ENCODE measurements around the gene UBE2L5.
A peak's percentile ranks its signal among the peaks of the same experiment; 100 is the strongest.
"Not testable (repeated sequence)": the region's sequence is repeated elsewhere in the genome, so short reads cannot be mapped to it uniquely, and the experiment has no call there.

Gene UBE2L5

DNA sequence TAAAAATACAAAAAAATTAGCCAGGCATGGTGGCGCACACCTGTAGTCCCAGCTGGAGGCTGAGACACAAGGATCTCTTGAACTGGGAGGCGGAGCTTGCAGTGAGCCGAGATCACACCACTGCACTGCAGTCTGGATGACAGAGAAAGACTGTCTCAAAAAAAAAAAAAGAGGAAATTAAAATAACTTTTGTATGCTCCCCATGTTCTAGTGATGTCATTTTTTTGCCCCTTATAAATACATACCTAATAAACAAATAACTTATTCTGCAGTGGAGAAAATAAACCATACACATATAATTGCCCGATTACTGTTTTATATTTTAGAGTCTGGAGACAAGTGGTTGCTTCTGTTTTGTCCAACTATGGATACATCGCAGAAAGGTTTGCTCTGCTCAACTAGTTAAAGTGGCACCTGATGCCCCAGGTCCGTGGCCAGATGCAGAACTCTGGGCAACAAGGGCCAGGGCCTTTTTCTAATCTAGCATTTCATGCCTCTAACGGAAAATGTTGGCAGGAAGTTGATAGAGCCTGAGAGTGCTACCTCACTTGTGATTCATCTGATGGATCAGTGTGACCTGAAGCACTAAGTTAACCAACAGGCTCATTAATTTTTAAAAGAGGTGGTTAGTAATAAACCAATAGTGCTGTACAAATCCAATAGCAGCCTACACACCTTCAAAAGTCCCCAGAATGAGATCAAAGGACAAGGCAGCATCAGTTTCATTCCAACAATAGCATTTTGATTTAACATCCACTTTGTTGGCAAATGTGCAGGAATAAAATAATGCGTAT lies 18.8 kb downstream of the UBE2L5 start:
- DNase-seq: no peak

DNA sequence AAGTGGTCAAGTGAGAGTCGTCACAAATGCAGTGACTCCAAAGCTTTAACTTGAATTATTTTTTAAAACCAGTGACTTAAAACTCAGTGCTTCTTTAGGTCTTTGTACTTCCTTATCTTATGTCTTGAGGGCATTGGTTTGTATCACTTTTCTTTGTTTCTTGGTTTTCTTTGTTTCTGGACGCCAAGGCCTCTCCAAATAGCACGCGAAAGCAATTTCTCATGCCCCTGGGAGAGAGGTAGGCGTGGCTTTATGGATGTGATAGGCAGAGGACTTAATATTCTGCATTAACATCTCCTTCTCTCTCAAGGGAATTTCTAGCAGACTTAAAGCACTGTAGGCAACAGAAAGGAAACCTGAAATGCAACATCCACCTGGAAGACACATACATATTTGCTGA lies 20.6 kb downstream of the UBE2L5 start:
- DNase-seq: no peak

DNA sequence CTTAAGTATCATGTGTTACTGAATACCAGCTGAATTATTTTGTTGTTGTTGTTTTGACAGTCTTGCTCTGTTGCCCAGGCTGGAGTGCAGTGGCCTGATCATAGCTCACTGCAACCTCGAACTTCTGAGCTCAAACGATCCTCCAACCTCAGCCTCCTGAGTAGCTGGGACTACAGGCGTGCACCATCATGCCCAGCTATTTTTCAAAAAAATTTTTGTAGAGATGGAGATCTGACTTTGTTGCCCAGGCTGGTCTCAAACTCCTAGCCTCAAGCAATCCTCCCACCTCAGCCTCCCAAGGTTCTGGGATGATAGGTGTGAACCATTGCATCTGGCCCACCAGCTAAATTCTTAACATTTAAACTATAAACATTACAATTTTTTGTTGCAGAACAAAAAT lies 21.2 kb downstream of the UBE2L5 start:
- DNase-seq: not testable (repeated sequence)

DNA sequence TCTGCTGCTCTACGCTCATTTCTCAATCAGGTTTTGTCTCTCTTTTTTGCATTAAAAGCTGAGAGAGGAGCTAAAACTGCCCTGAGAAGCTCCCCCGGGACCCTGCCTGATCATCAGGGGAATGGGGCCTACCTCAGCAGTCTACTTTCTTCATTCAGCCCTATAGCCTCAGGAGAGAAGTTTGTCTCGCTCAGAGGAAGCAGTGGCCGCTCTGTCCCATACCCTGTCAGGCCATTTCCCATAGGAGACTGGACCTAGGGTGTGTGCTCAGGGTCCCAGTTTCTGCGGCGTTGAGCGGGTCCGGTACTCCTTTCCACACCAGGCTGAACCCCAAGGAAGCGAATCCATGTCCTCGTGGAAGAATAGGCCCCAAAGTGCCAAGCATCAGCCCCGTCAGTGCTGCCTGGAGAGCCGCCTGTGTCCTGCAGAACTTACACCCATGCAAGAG lies 21.7 kb downstream of the UBE2L5 start:
- no peak for DNase-seq

DNA sequence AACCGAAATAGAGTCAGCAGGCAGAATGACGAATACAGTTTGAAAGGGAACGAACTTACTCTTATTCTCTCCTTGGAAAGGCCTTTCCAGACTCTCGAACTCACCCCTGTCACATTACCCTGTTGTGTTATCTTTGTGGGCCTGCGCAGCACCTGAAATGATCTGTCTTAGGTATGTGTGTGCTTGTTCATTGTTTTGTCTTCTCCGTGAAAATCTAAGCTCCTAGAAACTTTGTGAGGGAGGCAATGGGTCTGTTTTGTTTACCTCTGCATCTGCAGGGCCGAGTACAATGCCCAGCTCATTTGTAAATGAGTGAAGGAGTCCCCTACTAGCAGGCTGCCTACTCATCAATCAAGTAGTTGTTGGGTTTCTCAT lies 23.8 kb downstream of the UBE2L5 start:
- DNase-seq: no peak

DNA sequence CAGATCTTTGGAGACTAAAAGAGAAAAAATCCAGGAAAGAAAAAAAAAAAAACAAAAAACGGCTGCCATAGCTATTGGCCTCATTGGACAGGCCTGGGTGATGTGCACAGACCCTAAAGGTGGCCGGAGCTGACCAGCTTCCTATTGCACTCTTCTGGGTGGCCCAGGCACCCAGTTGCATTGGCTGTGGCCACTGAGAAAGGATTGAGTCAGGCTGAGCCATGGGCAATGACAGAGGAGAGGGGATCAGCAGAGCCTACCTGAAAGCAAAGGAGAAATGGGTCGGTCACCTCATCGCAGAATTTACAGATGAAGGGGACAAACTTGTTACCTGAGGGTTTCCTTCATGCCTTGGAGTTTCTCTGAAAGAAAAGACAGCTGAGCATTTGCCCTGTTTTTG lies 26.1 kb downstream of the UBE2L5 start:
- DNase-seq: no peak

DNA sequence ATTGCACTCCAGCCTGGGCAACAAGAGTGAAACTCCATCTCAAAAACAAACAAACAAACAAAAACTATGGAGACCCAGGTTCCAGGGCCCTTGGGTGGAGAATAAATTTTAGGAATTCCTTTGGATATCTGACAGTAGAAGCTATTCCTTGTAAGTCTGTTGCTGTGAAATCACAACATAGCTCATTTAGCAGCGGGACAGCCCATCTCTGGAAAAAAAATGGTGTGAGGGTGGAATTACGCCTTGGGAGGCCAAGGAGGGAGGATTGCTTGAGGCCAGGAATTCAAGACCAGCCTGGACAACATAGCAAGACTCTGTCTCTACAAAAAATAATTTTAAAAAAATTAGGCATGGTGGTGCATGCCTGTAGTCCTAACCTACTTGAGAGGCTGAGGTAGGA lies 27.8 kb downstream of the UBE2L5 start:
- no peak for DNase-seq

DNA sequence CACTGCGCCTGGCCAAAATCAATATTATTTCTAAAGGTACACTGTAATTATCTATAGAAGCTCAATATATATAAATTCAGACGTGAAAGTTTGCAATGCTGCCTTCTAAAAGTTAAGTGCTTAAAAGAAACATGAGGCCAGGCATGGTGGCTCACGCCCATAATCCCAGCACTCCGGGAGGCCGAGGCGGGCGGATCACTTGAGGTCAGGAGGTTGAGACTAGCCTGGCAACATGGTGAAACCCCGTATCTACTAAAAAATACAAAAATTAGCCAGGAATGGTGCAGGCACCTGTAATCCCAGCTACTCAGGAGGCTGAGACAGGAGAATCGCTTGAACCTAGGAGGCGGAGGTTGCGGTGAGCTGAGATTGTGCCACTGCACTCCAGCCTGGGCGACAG lies 29.2 kb downstream of the UBE2L5 start:
- DNase-seq: not testable (repeated sequence)

DNA sequence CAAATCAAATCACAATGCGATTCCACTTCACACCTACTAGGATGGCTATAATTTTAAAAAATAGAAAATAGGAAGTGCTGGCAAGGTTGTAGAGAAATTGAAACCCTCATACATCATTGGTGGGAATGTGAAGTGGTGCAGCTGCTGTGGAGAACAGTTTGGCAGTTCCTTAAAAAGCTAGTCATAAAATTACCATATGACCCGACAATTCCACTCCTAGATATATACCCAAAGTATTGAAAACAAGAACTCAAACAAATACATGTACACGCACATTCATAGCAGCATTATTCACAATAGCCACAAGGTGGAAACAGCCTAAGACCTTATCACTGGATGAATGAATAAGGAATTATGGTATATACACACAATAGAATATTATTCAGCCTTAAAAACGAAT lies 31.4 kb downstream of the UBE2L5 start:
- DNase-seq: no peak

DNA sequence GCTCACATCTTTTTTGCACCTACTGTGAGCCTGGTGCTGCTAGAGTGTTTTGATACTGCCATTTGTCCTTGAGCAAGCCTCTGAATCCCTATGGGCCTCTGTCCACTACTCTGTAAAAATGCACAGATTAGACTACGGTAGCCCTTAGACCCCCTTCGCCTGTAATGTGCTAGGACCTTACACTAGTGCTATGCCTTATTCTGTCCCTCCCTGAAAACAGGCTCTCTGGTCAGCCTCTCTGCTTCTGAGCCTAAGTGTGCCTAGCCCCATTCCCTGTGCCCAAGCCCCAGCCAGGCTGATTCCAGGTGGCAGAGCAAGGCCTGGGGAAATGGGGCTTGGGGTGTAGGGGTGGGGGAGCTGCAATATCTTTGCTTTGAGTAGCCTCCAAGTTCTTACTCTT lies 32.7 kb downstream of the UBE2L5 start:
- DNase-seq: no peak

DNA sequence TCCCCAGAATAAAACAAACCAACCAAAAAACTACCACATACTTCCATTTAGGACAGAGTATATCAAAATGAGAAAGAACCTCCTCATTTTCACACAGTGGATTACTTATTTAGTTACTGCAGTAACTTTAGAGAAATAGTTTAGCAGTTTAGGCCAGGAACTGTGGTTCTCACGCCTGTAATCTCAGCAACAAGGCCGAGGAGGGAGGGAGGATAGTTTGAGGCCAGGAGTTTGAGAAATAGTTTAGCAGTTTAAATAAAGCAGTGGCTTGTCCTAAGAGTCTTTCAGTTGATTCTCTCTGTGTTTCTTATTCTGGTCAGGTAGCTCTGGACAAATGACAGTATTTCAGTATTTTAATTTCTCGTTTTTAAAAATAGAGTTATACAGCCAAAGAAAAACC lies 34.0 kb downstream of the UBE2L5 start:
- no peak for DNase-seq

DNA sequence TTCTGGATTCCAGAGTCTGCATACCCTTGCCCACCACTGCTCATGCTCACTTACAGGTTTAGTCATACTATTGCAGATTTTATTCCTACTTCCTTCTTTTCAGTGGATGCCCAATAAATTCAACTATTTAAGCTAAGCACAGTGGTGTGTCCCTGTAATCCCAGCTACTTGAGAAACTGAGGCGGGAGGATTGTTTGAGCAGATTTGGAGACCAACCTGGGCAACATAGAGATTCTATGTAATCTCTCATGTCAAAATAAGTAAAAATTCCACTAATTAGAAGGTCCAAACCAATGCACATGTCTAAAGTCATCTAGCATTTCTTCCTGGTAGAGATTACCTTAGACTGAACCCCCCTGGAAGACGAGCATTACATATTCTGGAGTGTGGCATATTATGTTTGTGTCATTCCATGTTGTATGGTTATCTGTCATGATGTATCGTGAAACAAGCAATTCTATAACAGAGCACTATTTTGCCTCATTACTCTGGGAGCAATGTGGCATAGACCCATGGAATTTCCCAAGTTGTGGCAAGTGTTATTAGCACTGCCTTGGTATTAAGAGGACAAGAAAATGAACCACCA lies 35.1 kb downstream of the UBE2L5 start:
- no peak for DNase-seq

DNA sequence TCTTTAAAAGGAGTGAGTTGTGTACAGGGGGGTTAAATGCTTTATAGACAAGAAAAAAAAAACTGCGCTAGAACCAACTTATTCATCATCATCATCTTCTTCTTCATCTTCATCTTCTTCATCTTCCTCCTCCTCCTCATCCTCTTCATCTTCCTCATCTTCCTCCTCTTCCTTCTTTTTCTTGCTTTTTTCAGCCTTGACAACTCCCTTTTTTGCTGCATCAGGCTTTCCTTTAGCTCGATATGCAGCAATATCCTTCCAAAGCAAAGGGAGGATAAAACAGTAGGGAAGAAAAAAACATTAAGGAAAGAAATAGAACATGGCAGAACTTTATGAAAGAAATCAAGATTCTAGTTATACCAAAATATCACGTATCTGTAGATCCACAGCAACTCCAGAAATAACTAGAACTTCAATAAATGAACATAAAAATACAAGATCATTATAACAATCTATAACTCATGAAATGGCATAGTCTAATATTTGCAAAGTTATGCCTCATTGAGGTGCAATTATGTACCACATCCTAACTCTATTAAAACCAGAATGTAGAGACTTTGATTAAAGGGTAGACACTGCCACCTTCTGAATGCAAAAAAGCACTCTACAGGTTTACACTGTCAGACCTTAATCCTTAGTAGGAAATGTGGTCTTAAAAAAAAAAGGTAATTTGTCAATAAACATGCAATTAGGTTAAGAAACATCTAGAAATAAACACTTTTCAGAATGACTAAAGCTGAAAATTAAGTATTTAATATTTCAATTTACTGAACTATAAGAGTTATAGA lies 39.2 kb downstream of the UBE2L5 start:
- DNase-seq: not testable (repeated sequence)

DNA sequence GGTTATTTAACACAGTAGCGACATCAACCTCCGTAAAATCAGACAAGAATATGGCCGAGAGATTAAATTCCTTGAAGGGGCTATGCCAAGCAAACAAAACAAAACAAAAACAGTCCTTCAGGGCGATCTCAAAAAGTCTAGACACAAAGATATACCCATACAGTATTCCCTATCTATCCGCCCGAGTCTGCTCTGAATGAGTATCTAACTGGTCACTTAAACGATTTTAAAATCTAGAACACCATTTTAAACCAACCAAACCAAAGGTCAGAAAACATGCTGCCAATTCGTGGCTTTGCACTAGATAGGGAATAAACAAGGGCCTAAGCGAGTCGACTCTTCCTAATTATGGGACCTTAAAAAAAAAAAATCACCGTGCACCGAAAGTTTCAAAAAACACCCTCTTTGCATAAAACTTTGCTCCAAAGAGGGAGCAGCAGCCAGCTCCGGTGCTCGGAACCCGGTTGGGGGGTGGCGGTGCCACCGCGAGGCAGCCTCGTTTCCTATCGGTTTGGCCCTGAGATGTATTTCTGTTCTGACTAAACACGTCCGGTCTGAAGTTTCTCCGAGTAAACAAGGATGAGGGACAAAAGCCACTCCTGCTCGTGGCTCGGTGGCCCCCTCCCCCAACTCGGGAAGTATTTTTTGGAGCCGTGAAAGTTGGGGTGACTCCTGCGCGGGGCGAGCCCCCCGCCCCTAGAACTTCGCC lies 41.6 kb downstream of the UBE2L5 start:
- no peak for DNase-seq

DNA sequence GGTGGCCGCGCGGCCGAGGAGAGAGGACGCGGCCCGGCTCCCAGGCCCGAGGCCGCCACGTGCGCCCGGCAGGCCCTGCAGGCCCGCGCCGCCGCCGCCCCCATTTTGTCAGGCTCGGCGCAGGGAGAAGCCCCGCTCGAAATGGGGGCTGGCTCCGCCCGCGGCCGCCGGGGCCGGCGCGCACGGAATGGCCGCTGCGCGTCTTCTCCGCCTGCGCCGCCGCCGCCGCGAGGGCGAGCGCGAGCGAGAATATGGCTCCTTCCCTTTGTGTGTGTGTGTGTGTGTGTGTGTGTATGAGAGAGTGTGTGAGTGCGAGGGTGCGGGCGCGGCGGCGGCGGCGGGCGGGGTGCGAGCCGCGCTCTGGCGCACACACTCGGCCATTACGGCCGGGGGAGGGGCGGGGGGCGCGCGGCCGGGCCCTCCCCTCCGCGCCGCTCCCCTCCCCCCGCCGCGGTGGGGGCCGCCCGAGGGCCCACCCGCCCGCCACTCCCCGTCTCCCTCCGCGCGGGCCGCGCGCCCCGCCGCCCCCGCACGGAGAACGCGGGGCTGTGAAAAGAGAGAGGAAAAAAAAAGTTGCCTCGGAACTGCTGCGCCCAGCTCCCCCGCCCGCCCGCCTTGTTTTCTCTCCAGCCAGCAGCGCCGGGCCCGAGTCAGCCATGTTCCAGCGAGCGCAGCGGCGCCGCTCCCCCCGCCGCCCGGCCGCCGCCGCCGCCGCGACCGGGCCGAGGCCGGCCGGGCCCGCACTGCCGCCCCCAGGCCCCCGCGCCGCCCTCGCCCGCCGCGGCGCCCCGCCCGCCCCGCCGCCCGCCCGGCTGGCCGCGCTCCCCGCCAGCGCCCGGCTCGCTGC lies 42.4 kb downstream of the UBE2L5 start:
- peak; percentile 44 for DNase-seq

DNA sequence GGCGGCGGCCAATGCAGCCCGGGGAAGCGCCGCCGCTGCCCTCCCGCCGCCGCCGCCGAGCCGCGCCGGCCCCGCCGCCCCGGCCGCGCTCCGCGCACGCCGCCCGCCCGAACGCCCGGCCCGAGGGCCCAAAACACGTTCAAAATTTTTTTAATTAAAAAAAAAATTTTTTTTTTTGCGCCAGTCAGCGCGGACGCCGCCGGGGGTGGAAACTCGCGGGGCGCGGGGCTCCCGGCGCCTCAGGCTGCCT lies 43.0 kb downstream of the UBE2L5 start:
- DNase-seq: no peak

DNA sequence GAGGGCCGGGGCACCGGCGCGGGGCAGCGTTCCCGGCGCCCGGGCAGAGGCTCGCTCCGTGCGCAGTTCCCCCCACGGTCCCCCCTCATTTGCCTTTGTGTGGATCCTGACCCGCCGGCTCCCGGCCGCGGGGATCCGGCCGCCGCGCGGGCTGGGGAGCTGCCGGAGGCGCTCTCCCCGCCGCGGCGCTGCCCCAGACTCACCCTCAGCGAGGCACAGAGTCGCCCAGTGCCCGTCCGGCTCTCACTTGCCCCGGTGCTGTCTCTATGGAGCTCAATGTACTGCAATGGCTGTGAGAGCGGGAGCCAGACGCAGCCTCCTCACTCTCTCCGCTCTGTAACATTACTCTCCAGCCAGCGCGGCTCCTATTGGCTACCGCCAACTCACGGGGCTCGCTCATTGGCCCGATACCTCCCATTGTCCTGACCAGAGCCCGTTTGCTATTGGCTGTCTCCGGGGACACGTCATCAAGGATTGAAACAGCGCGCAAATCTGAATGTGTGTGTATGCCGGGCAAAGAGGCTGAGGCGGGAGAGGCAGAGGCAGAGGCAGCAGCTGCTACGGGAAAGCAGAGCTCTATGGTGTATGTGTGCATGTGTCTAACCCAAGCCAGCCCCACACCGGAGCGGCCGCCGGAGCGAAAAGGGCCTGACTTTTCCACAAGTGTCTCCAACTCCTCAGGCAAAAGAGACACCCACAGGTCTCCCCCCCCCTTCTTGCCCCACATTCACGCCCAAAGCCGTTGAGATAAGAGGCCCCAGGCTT lies 43.5 kb downstream of the UBE2L5 start, which contains the start of gene HMGB1:
TSS of gene HMGB1 (minus strand) at position 344 of the 765 bp plus-strand sequence. CDS start 2,256 bp downstream, outside the sequence.
- DNase-seq: peak; percentile 86

DNA sequence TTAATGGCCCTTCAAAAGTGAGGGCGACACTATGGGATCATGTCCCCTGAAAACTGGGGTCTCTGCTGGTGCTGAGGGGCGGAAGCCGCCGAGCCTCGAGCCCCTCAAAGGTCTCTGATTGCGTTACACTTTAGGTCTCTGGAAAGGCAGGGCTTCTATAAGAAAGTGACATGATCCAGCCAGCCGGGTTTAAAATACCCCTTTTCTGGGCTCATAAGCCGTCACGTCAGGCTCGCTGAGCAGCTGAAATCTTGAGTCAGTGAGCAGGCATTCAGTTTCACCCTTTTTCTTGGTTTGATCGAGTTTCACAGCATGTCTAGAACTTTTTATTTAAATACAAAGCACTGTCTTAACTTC lies 44.0 kb downstream of the UBE2L5 start:
- DNase-seq: no peak

DNA sequence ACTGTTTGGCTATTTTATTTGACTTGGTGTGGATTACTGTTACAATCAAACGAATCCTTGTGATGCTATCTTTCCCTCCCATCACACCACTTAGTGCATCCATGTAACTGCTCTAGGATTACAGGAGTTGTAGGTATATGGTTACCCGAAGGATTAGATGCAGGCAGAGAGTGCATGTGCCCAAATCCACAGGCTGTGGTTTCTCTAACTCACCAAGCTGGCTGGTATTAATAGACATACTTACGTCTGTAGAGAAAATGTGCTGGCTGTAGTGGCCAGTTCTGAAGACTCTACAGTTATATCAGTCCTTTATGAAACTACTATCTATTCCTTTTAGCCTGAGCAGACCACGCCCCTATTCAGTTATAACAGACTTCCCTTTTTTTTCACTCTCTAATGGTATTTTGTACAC lies 44.6 kb downstream of the UBE2L5 start:
- DNase-seq: no peak

DNA sequence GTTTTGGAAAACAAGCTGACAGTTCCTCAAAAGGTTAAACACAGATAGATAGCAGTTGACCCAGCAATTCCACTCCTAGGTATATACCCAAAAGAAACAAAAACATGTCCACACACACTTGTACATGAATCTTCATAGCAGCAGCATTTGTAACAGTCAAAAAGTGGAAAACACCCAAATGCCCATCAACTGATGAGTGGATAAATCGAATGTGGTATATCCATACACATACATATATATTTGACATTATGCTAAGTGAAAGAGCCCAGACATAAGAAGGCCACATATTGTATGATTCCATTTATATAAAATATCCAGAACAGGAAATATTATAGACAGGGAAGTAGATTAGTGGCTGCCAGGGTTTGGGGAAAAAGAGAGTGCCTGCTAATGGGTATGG lies 51.4 kb downstream of the UBE2L5 start:
- DNase-seq: no peak

DNA sequence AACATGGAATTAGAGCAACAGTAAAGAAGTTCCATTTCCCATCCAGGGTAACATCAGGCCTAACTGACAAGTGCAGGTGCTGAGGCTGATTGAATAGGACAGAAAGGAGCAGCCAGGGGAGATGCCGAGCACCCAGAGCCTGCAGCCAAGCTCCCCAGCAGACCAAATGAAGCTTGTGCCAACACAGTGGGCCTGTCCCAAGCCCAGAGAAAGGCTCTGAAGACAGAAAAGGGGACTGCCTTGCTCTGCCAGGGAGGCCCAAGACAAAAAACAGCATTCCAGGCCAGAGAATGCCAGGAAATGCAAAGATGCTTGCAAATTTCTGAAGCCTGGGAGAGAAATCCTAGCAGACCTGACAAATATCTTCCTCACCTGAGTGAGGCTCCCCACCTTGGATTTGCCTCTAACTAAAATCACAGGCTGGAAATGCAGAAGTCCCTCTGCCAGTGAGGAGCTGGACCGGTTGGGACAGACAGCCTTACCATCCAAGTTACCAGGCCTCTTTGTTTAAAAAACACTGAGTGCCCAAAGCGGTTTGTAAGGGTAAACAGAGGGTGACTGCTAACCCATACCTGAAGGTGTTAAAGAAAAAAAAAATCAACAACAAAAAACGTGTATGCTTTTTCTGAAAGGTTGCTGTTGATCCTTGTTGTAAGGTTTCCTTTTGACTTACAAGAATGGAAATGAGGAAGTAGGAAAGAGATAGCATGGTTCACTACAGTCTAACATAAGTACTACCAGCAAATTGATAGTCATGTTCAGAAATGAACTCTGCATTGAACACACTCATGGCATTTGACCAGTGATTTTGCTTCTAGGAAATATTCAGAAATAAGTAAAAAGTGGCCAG lies 55.3 kb downstream of the UBE2L5 start:
- no peak for DNase-seq
